GM12874 (cell line): ENCODE data around the gene NEB.

Source experiments
- CTCF ChIP-seq: IDR thresholded peaks from 2 replicates; pipeline ENCODE4 v1.5.1; 2011; ENCODE audit warnings: low read depth, mild to moderate bottlenecking, control low read depth, low read length, moderate library complexity; ENCODE audit not compliant: insufficient read depth

NEB gene

GRCh38 chr2:151657667-151658076 lies 76.6 kb downstream of the NEB start:
- no peak for TF ChIP-seq CTCF

- no peak for TF ChIP-seq CTCF
Measured at GRCh38 chr2:151655663-151656398, 78.4 kb downstream of the NEB start.

GRCh38 chr2:151654891-151655290 lies 79.4 kb downstream of the NEB start:
- no peak for TF ChIP-seq CTCF

- no peak for TF ChIP-seq CTCF
Measured at GRCh38 chr2:151654085-151654484, 80.2 kb downstream of the NEB start.

- no peak for TF ChIP-seq CTCF
Measured at GRCh38 chr2:151651274-151651673, 83.0 kb downstream of the NEB start.

- TF ChIP-seq CTCF = no peak
Measured at GRCh38 chr2:151650456-151650855, 83.8 kb downstream of the NEB start.

GRCh38 chr2:151649966-151650365 lies 84.3 kb downstream of the NEB start:
- no peak for TF ChIP-seq CTCF
